ENCODE data around the gene TK2. TPM values are rescaled to one million over a fixed set of nuclear protein-coding genes. Genes with fewer than 3 reads are reported as not detected.

The TK2 gene
- total and polyA plus RNA-seq, 9 of the 15 experiments (the other 6 are each of a cell fraction or from before 2014, with no cell fraction given) = 1.1 to 10.2 (median 5.3) TPM

DNA sequence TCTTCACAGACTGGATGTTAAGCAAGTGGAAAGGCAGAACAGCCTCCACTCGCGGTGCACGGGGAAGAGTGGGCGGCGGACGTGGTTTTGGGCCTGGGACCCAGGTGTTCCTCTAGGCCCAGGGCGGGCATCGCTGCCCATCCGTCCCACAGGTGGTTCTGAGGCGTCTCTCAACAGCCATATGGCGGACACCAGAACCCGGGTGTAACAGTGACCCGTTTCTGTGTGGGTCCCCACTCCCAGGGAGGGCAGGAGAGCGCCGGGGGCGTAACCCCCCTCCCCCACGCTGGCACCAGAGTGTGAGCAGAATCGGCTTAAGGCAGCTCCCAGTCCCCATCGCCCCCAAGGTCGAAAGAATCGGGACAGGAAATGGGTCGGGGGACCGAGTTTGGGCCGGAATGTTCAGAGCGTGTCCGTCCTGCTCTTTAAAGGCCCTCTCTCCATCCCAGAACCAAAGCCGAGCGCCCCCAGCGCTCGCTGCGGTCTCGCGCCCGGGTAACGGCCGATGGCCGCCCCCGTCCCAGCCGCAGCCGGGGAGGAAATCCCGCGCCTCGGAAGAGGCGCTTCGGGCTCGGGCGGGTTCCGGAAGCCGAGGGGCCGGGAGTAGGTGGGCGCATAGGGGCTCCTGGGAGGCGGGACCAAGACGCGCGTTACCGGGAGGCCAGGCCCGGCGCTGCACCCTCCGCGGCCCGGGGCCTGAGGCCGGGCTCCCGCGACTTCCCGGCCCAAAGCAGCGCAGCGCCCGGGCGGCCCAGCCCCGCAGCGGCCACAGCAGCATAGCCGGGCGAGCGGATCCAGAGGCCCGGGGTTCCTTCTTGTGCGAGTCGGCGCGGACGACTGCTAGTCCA, at the start of gene TK2 (continued):
- TF ChIP-seq, protein P1, sequence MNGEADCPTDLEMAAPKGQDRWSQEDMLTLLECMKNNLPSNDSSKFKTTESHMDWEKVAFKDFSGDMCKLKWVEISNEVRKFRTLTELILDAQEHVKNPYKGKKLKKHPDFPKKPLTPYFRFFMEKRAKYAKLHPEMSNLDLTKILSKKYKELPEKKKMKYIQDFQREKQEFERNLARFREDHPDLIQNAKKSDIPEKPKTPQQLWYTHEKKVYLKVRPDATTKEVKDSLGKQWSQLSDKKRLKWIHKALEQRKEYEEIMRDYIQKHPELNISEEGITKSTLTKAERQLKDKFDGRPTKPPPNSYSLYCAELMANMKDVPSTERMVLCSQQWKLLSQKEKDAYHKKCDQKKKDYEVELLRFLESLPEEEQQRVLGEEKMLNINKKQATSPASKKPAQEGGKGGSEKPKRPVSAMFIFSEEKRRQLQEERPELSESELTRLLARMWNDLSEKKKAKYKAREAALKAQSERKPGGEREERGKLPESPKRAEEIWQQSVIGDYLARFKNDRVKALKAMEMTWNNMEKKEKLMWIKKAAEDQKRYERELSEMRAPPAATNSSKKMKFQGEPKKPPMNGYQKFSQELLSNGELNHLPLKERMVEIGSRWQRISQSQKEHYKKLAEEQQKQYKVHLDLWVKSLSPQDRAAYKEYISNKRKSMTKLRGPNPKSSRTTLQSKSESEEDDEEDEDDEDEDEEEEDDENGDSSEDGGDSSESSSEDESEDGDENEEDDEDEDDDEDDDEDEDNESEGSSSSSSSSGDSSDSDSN (IDR thresholded peaks at IDR 0.05; ENCODE audit: borderline replicate concordance in 1 of 2, low read depth in 2 of 2, low read length in 2 of 2) = peak; percentile 76 to 91; a peak in 3 of 4 replicates
- TF ChIP-seq, protein P2, sequence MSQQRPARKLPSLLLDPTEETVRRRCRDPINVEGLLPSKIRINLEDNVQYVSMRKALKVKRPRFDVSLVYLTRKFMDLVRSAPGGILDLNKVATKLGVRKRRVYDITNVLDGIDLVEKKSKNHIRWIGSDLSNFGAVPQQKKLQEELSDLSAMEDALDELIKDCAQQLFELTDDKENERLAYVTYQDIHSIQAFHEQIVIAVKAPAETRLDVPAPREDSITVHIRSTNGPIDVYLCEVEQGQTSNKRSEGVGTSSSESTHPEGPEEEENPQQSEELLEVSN (IDR thresholded peaks at IDR 0.05; ENCODE audit: borderline replicate concordance in 1 of 2, extremely low read depth in 1 of 2, insufficient read depth in 1 of 2, insufficient read length in 1 of 2, low read depth in 1 of 2, low read length in 1 of 2, poor library complexity in 1 of 2, severe bottlenecking in 1 of 2) = peak; percentile 8 to 54
- TF ChIP-seq, protein P3, sequence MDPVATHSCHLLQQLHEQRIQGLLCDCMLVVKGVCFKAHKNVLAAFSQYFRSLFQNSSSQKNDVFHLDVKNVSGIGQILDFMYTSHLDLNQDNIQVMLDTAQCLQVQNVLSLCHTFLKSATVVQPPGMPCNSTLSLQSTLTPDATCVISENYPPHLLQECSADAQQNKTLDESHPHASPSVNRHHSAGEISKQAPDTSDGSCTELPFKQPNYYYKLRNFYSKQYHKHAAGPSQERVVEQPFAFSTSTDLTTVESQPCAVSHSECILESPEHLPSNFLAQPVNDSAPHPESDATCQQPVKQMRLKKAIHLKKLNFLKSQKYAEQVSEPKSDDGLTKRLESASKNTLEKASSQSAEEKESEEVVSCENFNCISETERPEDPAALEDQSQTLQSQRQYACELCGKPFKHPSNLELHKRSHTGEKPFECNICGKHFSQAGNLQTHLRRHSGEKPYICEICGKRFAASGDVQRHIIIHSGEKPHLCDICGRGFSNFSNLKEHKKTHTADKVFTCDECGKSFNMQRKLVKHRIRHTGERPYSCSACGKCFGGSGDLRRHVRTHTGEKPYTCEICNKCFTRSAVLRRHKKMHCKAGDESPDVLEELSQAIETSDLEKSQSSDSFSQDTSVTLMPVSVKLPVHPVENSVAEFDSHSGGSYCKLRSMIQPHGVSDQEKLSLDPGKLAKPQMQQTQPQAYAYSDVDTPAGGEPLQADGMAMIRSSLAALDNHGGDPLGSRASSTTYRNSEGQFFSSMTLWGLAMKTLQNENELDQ (CRISPR knock-in tag; IDR thresholded peaks at IDR 0.05; ENCODE audit: borderline replicate concordance) = no peak
- TF ChIP-seq IFI16 (CRISPR knock-in tag; IDR thresholded peaks at IDR 0.05) = no peak
- TF ChIP-seq, protein P4, sequence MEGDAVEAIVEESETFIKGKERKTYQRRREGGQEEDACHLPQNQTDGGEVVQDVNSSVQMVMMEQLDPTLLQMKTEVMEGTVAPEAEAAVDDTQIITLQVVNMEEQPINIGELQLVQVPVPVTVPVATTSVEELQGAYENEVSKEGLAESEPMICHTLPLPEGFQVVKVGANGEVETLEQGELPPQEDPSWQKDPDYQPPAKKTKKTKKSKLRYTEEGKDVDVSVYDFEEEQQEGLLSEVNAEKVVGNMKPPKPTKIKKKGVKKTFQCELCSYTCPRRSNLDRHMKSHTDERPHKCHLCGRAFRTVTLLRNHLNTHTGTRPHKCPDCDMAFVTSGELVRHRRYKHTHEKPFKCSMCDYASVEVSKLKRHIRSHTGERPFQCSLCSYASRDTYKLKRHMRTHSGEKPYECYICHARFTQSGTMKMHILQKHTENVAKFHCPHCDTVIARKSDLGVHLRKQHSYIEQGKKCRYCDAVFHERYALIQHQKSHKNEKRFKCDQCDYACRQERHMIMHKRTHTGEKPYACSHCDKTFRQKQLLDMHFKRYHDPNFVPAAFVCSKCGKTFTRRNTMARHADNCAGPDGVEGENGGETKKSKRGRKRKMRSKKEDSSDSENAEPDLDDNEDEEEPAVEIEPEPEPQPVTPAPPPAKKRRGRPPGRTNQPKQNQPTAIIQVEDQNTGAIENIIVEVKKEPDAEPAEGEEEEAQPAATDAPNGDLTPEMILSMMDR (IDR thresholded peaks at IDR 0.05 in 2 of 3, conservative IDR thresholded peaks at IDR 0.05 in 1 of 3; ENCODE audit: insufficient read depth in 2 of 3, low read depth in 1 of 3, low read length in 3 of 3) = peak; percentile 37 to 51 (median 46); a peak in 4 of 6 replicates
- no peak for TF ChIP-seq ZKSCAN1 (IDR thresholded peaks at IDR 0.05; ENCODE audit: low read depth, low read length)
- TF ChIP-seq ZBTB1 (CRISPR knock-in tag; IDR thresholded peaks at IDR 0.05; ENCODE audit: borderline replicate concordance, low read depth) = peak; percentile 53; the same call in 1 of the 2 replicates
- 0 out of 2 replicates have a peak, but pooled peaks have one; percentile 19 for TF ChIP-seq SRSF1 (IDR thresholded peaks at IDR 0.05; ENCODE audit: low read depth, low read length)
- no peak for TF ChIP-seq ETS2 (tag; IDR thresholded peaks at IDR 0.05; ENCODE audit: borderline replicate concordance, poor library complexity, severe bottlenecking)
- peak; percentile 61; the same call in 1 of the 2 replicates for TF ChIP-seq SUPT5H (IDR thresholded peaks at IDR 0.05)
- no peak for TF ChIP-seq HNRNPH1 (optimal IDR thresholded peaks at IDR 0.05; ENCODE audit: low read depth, low read length)
- TF ChIP-seq ZFX (CRISPR knock-in tag; IDR thresholded peaks at IDR 0.05) = peak; percentile 96
- TF ChIP-seq ASH1L (IDR thresholded peaks at IDR 0.05; ENCODE audit: borderline replicate concordance, low read depth, partially characterized antibody) = no peak
- TF ChIP-seq GTF2E2 (tag; IDR thresholded peaks at IDR 0.05) = peak; percentile 83
